GM12878 (cell line): ENCODE measurements around the gene PRRX1. TPM values are rescaled to one million over a fixed set of nuclear protein-coding genes. Genes with fewer than 3 reads are reported as not detected.

Experiments used
- ATAC-seq: fragments of 200-7000 bp; cut with Tn5 transposase; 3 replicates; pipeline ENCODE4 v1.9.1; 2020; ENCODE audit warnings: mild to moderate bottlenecking, moderate library complexity
- BruUV-seq: library from RNA; stranded (reverse); fragments of 400-500 nt; replicated peaks from 2 replicates; lab custom pipeline; 2021; lab: Mats Ljungman, UMichigan
- CTCF ChIA-PET: fragments of 300-600 bp; sonication (Branson Sonifier 250); formaldehyde crosslinking; extraction: SDS; loops from one replicate; lab custom pipeline; 2021; ENCODE audit warnings: inconsistent platforms; lab: Yijun Ruan, JAX
- POLR2A ChIA-PET: fragments of 350-600 bp; formaldehyde crosslinking; extraction: SDS; loops from one replicate; lab custom pipeline; 2021; ENCODE audit warnings: inconsistent platforms; lab: Charles Lee
- RAD21 ChIA-PET: fragments of 300-600 bp; sonication (Branson Sonifier 250); formaldehyde crosslinking; loops from one replicate; lab custom pipeline; 2023; ENCODE audit warnings: antibody characterized with exemption; ENCODE audit not compliant: unreplicated experiment; lab: Charles Lee
- SMC1A ChIA-PET: fragments of 300-600 bp; sonication (Branson Sonifier 250); formaldehyde crosslinking; loops from one replicate; lab custom pipeline; 2023; ENCODE audit not compliant: unreplicated experiment, uncharacterized antibody; lab: Charles Lee
- DNase-seq: peaks from one replicate; pipeline ENCODE4 v3.0.0-alpha.2; 2011; ENCODE audit warnings: low read depth, low spot score
- FAIRE-seq: peaks from 3 replicates; lab custom pipeline; 2011; peaks lifted over from hg19 to GRCh38; lab: Jason Lieb, UNC
- H2AFZ ChIP-seq: 2 replicates; pipeline ENCODE4 v1.6.0; 2011; ENCODE audit warnings: low read depth, low read length, control low read depth; ENCODE audit not compliant: control insufficient read depth
- H3K27ac ChIP-seq: 2 replicates; pipeline ENCODE4 v1.5.1; 2011; ENCODE audit warnings: control low read depth; ENCODE audit not compliant: control insufficient read depth, insufficient read depth
- H3K27me3 ChIP-seq, 2 experiments: replicated peaks in 1 of 2; 2 replicates each; pipeline versions ENCODE4 v1.6.0 to v1.6.1; 2011; ENCODE audit warnings: low read length in 1 of 2; ENCODE audit not compliant: control insufficient read depth in 2 of 2, insufficient read depth in 2 of 2
- H3K36me3 ChIP-seq, 2 experiments: 2 replicates each; pipeline ENCODE4 v1.5.1; 2011; ENCODE audit warnings: low read length in 1 of 2; ENCODE audit not compliant: control insufficient read depth in 2 of 2, insufficient read depth in 2 of 2
- H3K4me1 ChIP-seq: 2 replicates; pipeline ENCODE4 v1.6.1; 2011; ENCODE audit warnings: mild to moderate bottlenecking, low read length, moderate library complexity, mixed read lengths; ENCODE audit not compliant: control insufficient read depth, insufficient read depth
- H3K4me2 ChIP-seq: 2 replicates; pipeline ENCODE4 v1.6.0; 2011; ENCODE audit warnings: control low read depth; ENCODE audit not compliant: control insufficient read depth, insufficient read depth
- H3K4me3 ChIP-seq: fragments of 200-600 bp; sonication (generic); 2 replicates; pipeline ENCODE4 v1.5.1; 2016
- H3K79me2 ChIP-seq: 2 replicates; pipeline ENCODE4 v1.6.0; 2011; ENCODE audit warnings: low read length; ENCODE audit not compliant: control insufficient read depth, insufficient read depth
- H3K9ac ChIP-seq: 2 replicates; pipeline ENCODE4 v1.8.0; 2011; ENCODE audit warnings: low read length, control low read depth, mixed read lengths; ENCODE audit not compliant: control insufficient read depth, insufficient read depth
- H3K9me3 ChIP-seq: replicated peaks from 3 replicates; pipeline ENCODE4 v1.5.1; 2011; ENCODE audit warnings: mild to moderate bottlenecking, low read length; ENCODE audit not compliant: control insufficient read depth, insufficient read depth
- H4K20me1 ChIP-seq: 2 replicates; pipeline ENCODE4 v1.6.0; 2011; ENCODE audit not compliant: control insufficient read depth, insufficient read depth
- BHLHE40 ChIP-seq, 2 experiments: fragments of 450-650 bp in 1 of 2; IDR thresholded peaks; 2 replicates each; pipeline ENCODE4 v1.6.1; 2011 to 2017; ENCODE audit warnings: low read depth in 2 of 2, borderline replicate concordance in 1 of 2, improper control_type of control experiment in 1 of 2, low read length in 1 of 2, mild to moderate bottlenecking in 1 of 2
- IKZF1 ChIP-seq: fragments of 450-650 bp; conservative IDR thresholded peaks from 2 replicates; pipeline ENCODE4 v1.6.1; 2017; ENCODE audit warnings: antibody characterized with exemption, mild to moderate bottlenecking
- IKZF2 ChIP-seq, 2 experiments: fragments of 450-650 bp; IDR thresholded peaks; 2 replicates each; pipeline ENCODE4 v1.6.1; 2017; ENCODE audit warnings: mild to moderate bottlenecking in 2 of 2, moderate library complexity in 2 of 2
- MTA2 ChIP-seq: fragments of 450-650 bp; IDR thresholded peaks from 2 replicates; pipeline ENCODE4 v1.6.1; 2016; ENCODE audit warnings: low read depth, mild to moderate bottlenecking, moderate library complexity
- STAT3 ChIP-seq: IDR thresholded peaks from 2 replicates; pipeline ENCODE4 v1.6.1; 2011; ENCODE audit warnings: low read depth, low read length, improper control_type of control experiment
- ZNF24 ChIP-seq: fragments of 450-650 bp; IDR thresholded peaks from 2 replicates; pipeline ENCODE4 v1.6.1; 2017; ENCODE audit warnings: antibody characterized with exemption, mild to moderate bottlenecking
- WGBS: methylation state at CpG from one replicate; pipeline ENCODE4 v1.1.6; 2016; ENCODE audit warnings: low lambda C conversion rate; ENCODE audit not compliant: insufficient replicate concordance, insufficient coverage; ENCODE audit errors: missing lambda C conversion rate; 5-methylcytosine and 5-hydroxymethylcytosine counted together
- in situ Hi-C: fragments of 300-500 bp; cut with MboI; formaldehyde crosslinking; loops from 9 replicates; pipeline ENCODE4 v1.14.3; 2018; ENCODE audit warnings: mixed read lengths
- intact Hi-C: fragments of 100-400 bp; cut with micrococcal nuclease; formaldehyde crosslinking; loops from one replicate; pipeline ENCODE4 v1.14.2; 2022; ENCODE audit not compliant: unreplicated experiment
- polyA plus RNA-seq, 11 experiments: library from polyadenylated mRNA; depleted of rRNA in 4 of 11; unstranded in 6 of 11; stranded (reverse) in 5 of 11; fragments of >200 nt; fragmentation: Nextera tagmentation in 4 of 11; fragmentation: Illumina TruSeq in 1 of 11; extraction: Ambion mirVana in 4 of 11; extraction: Trizol in 1 of 11; gene quantifications; 1 replicate in 1 of 11; 2 replicates in 10 of 11; pipeline versions ENCODE4 v1.2.1 to v1.2.3, GENCODE V29; 2011 to 2016; ENCODE audit warnings: inconsistent platforms in 2 of 11, missing spikeins in 2 of 11, low read depth in 1 of 11
- total RNA-seq, 4 experiments: library from RNA; depleted of rRNA in 3 of 4; stranded (reverse); fragments of >200 nt in 3 of 4; fragmentation: Illumina TruSeq in 1 of 4; extraction: Trizol in 1 of 4; gene quantifications; 2 replicates each; pipeline versions ENCODE4 v1.2.1 to v1.2.3, GENCODE V29; 2013 to 2021
- TF ChIP-seq, protein P1 (sequence below): fragments of 450-650 bp; formaldehyde crosslinking; IDR thresholded peaks from 2 replicates; pipeline ENCODE4 v1.4.0; 2022; ENCODE audit warnings: mild to moderate bottlenecking, moderate library complexity
- TF ChIP-seq, protein P2 (sequence below): fragments of 450-650 bp; conservative IDR thresholded peaks from 2 replicates; pipeline ENCODE4 v1.6.1; 2017; ENCODE audit warnings: mild to moderate bottlenecking, moderate library complexity
- TF ChIP-seq, protein P3 (sequence below): fragments of 150-350 bp; IDR thresholded peaks from 2 replicates; pipeline ENCODE4 v1.6.1; 2014; ENCODE audit warnings: mild to moderate bottlenecking, low read depth, low read length
- TF ChIP-seq, protein P4 (sequence below): fragments of 450-650 bp; IDR thresholded peaks from 2 replicates; pipeline ENCODE4 v1.6.1; 2017; ENCODE audit warnings: low read depth, mild to moderate bottlenecking, moderate library complexity

Gene PRRX1
- total and polyA plus RNA-seq, 10 of the 15 experiments (the other 5 are each of a cell fraction or from before 2014, with no cell fraction given): 0.42 to 64.6 (median 1.5) TPM

DNA sequence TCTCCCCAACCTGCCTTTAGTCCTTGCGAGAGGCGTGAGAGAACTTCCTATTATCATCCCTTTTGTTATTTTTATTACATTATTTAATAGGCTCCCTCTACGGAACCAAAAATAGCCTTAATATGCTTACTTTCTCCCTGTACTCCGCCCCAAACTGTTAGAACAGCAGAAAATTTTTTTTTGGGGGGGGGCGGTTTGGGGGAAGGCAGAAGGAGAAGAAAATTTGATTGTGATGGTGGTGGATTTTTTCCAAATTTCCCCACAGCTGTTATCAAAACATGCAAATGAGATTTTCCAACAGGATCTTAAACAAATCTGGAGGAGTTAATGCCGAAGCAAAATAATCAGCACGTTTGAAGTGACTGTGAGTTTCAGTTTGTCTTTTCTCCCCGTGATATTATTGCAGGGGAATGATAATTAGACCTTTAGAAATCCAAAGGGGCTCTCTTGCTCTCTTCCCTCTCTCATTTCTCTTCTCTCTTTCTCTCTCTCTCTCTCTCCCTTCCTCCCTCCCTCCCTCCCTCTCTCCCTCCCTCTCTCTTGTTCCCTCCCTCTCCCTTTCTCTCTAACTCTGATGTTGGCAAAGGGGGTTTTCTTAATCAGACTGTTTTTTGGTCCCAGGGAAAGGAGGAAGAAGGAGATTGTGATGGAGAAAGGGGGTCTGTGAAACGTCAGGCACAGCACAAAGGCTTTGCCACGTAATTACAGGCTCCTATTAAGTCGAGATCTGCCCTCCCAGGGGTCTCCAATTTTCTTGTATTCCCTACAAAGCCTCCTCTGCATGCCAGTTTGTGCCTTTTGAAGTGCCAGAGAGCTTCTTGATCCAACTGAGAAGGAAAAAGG lies 1.1 kb upstream of the PRRX1 start:
- CTCF ChIA-PET: interaction anchor here (1.0 kb wide), 1 partner anchor 26 kb away, joined by 4 read pairs; no protein-coding TSS in a partner anchor
- Histone ChIP-seq H4K20me1 (no peaks in the 10 kb centered on the region), H3K4me2 (no peak overlapping the region), H3K27me3 (peaks cover 13 to 37% of the 10 kb centered on the region in 2 experiments), H3K9ac (no peak overlapping the region), H3K79me2 (no peaks in the 10 kb centered on the region), H3K9me3 (no peaks in the 10 kb centered on the region; the same call in 2 of the 3 replicates), H2AFZ (no peak overlapping the region), H3K27ac (no peak overlapping the region), H3K36me3 (no peaks in the 10 kb centered on the region), H3K4me1 (no peaks in the 10 kb centered on the region), H3K4me3 (no peak overlapping the region)
- DNase-seq (no peak), FAIRE-seq (no peak), ATAC-seq (no peak)
- SMC1A ChIA-PET: interaction anchor here (0.8 to 12.1 kb wide), 4 partner anchors 17 to 129 kb away, joined by 3 to 150 read pairs (median 4); no protein-coding TSS in a partner anchor
- no TSS peak for BruUV-seq
- 18% methylated on average over 11 of the region's 11 CpGs for WGBS
- intact Hi-C loops: loop anchor here (10.0 kb wide), 1 partner anchor 68 kb away; no protein-coding TSS in a partner anchor
- POLR2A ChIA-PET: interaction anchor here (0.7 to 1.2 kb wide), 3 partner anchors 72 to 129 kb away, joined by 3 to 5 read pairs (median 4); no protein-coding TSS in a partner anchor
- in situ Hi-C loops: no loop called here
- TF ChIP-seq, protein P1, sequence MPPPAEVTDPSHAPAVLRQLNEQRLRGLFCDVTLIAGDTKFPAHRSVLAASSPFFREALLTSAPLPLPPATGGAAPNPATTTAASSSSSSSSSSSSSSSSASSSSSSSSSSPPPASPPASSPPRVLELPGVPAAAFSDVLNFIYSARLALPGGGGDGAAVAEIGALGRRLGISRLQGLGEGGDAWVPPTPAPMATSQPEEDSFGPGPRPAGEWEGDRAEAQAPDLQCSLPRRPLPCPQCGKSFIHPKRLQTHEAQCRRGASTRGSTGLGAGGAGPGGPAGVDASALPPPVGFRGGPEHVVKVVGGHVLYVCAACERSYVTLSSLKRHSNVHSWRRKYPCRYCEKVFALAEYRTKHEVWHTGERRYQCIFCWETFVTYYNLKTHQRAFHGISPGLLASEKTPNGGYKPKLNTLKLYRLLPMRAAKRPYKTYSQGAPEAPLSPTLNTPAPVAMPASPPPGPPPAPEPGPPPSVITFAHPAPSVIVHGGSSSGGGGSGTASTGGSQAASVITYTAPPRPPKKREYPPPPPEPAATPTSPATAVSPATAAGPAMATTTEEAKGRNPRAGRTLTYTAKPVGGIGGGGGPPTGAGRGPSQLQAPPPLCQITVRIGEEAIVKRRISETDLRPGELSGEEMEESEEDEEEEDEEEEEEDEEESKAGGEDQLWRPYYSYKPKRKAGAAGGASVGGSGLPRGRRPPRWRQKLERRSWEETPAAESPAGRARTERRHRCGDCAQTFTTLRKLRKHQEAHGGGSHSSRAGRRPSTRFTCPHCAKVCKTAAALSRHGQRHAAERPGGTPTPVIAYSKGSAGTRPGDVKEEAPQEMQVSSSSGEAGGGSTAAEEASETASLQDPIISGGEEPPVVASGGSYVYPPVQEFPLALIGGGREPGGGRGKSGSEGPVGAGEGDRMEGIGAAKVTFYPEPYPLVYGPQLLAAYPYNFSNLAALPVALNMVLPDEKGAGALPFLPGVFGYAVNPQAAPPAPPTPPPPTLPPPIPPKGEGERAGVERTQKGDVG (CRISPR knock-in tag): no peak
- TF ChIP-seq, protein P2, sequence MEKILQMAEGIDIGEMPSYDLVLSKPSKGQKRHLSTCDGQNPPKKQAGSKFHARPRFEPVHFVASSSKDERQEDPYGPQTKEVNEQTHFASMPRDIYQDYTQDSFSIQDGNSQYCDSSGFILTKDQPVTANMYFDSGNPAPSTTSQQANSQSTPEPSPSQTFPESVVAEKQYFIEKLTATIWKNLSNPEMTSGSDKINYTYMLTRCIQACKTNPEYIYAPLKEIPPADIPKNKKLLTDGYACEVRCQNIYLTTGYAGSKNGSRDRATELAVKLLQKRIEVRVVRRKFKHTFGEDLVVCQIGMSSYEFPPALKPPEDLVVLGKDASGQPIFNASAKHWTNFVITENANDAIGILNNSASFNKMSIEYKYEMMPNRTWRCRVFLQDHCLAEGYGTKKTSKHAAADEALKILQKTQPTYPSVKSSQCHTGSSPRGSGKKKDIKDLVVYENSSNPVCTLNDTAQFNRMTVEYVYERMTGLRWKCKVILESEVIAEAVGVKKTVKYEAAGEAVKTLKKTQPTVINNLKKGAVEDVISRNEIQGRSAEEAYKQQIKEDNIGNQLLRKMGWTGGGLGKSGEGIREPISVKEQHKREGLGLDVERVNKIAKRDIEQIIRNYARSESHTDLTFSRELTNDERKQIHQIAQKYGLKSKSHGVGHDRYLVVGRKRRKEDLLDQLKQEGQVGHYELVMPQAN: no peak
- TF ChIP-seq, protein P3, sequence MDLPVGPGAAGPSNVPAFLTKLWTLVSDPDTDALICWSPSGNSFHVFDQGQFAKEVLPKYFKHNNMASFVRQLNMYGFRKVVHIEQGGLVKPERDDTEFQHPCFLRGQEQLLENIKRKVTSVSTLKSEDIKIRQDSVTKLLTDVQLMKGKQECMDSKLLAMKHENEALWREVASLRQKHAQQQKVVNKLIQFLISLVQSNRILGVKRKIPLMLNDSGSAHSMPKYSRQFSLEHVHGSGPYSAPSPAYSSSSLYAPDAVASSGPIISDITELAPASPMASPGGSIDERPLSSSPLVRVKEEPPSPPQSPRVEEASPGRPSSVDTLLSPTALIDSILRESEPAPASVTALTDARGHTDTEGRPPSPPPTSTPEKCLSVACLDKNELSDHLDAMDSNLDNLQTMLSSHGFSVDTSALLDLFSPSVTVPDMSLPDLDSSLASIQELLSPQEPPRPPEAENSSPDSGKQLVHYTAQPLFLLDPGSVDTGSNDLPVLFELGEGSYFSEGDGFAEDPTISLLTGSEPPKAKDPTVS: no peak
- TF ChIP-seq MTA2 (peak; percentile 24; the same call in 1 of the 2 replicates), IKZF1 (peak; percentile 65; the same call in 1 of the 2 replicates), IKZF2 (IDR thresholded peaks at IDR 0.05) (peak in 1 of 2 experiments; percentile 50; a peak in 2 of 4 replicates), STAT3 (no peak), BHLHE40 (IDR thresholded peaks at IDR 0.05; ENCODE audit: borderline replicate concordance in 1 of 2, low read depth in 2 of 2, low read length in 1 of 2) (peak; percentile 7 to 38; a peak in 1 of 4 replicates), ZNF24 (0 out of 2 replicates have a peak, but pooled peaks have one; percentile 44)
- TF ChIP-seq, protein P4, sequence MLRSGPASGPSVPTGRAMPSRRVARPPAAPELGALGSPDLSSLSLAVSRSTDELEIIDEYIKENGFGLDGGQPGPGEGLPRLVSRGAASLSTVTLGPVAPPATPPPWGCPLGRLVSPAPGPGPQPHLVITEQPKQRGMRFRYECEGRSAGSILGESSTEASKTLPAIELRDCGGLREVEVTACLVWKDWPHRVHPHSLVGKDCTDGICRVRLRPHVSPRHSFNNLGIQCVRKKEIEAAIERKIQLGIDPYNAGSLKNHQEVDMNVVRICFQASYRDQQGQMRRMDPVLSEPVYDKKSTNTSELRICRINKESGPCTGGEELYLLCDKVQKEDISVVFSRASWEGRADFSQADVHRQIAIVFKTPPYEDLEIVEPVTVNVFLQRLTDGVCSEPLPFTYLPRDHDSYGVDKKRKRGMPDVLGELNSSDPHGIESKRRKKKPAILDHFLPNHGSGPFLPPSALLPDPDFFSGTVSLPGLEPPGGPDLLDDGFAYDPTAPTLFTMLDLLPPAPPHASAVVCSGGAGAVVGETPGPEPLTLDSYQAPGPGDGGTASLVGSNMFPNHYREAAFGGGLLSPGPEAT: 0 out of 2 replicates have a peak, but pooled peaks have one; percentile 8
- RAD21 ChIA-PET: interaction anchor here (0.7 to 1.0 kb wide), 2 partner anchors 16 to 39 kb away, joined by 3 read pairs; no protein-coding TSS in a partner anchor
